ENCODE measurements around the gene OR13A1. TPM values are rescaled to one million over a fixed set of nuclear protein-coding genes. Genes with fewer than 3 reads are reported as not detected.
"Not testable (repeated sequence)": the region's sequence is repeated elsewhere in the genome, so short reads cannot be mapped to it uniquely, and the experiment has no call there.

The OR13A1 gene
- under 1 TPM; 0.11 to 0.86 TPM for polyA plus RNA-seq

- no peaks in the 10 kb centered on the region for H3K27me3 ChIP-seq (ENCODE audit: control insufficient read depth in 1 of 2, insufficient read depth in 2 of 2, low read length in 2 of 2)
- 79 to 82% methylated on average over 2 of the region's 2 CpGs for WGBS, 2 donors
- H3K9me3 ChIP-seq (ENCODE audit: control insufficient read depth in 2 of 2, insufficient read depth in 1 of 2, low read depth in 1 of 2, low read length in 1 of 2): no peaks in the 10 kb centered on the region
- no peaks in the 10 kb centered on the region for H3K36me3 ChIP-seq (ENCODE audit: control insufficient read depth in 2 of 2, insufficient read depth in 2 of 2, low read length in 1 of 2)
- H3K4me1 ChIP-seq (ENCODE audit: control insufficient read depth in 2 of 2, insufficient read depth in 2 of 2, low read length in 1 of 2): no peaks in the 10 kb centered on the region
- no peak within 1 kb of the TSS for H3K4me3 ChIP-seq (ENCODE audit: low read depth in 1 of 2, low read length in 2 of 2)
- no peak within 1 kb of the TSS for H3K27ac ChIP-seq (ENCODE audit: low read depth in 2 of 2, low read length in 1 of 2)
Measured at GRCh38 chr10:45315508-45315907, at the start of gene OR13A1. Gene OR13A1 (minus strand): TSS chr10:45315608. CDS start chr10:45304422, 11,186 bp downstream.

- not testable (repeated sequence) for H3K9me3 ChIP-seq (ENCODE audit: control insufficient read depth in 2 of 2, insufficient read depth in 1 of 2, low read depth in 1 of 2, low read length in 1 of 2); H3K4me1 ChIP-seq (ENCODE audit: control insufficient read depth in 2 of 2, insufficient read depth in 2 of 2, low read length in 1 of 2); H3K27ac ChIP-seq (ENCODE audit: low read depth in 2 of 2, low read length in 1 of 2); H3K27me3 ChIP-seq (ENCODE audit: control insufficient read depth in 1 of 2, insufficient read depth in 2 of 2, low read length in 2 of 2); H3K36me3 ChIP-seq (ENCODE audit: control insufficient read depth in 2 of 2, insufficient read depth in 2 of 2, low read length in 1 of 2)
- H3K4me3 ChIP-seq (ENCODE audit: low read depth in 1 of 2, low read length in 2 of 2): peak overlapping the region in 1 of 2 donors; percentile 19
- WGBS, 2 donors: 44 to 55% methylated on average over 17 to 18 of the region's 18 CpGs
Measured at GRCh38 chr10:45361983-45362799, 46.8 kb upstream of the OR13A1 start.

GRCh38 chr10:45358961-45359360, 43.6 kb upstream of the OR13A1 start:
- H3K4me1 ChIP-seq (ENCODE audit: control insufficient read depth in 2 of 2, insufficient read depth in 2 of 2, low read length in 1 of 2); H3K36me3 ChIP-seq (ENCODE audit: control insufficient read depth in 2 of 2, insufficient read depth in 2 of 2, low read length in 1 of 2); H3K4me3 ChIP-seq (ENCODE audit: low read depth in 1 of 2, low read length in 2 of 2); H3K9me3 ChIP-seq (ENCODE audit: control insufficient read depth in 2 of 2, insufficient read depth in 1 of 2, low read depth in 1 of 2, low read length in 1 of 2); H3K27ac ChIP-seq (ENCODE audit: low read depth in 2 of 2, low read length in 1 of 2); H3K27me3 ChIP-seq (ENCODE audit: control insufficient read depth in 1 of 2, insufficient read depth in 2 of 2, low read length in 2 of 2): not testable (repeated sequence)
- 70 to 71% methylated on average over 7 of the region's 7 CpGs for whole genome bisulfite sequencing, 2 donors

- H3K4me3 ChIP-seq (ENCODE audit: low read depth in 1 of 2, low read length in 2 of 2): no peak overlapping the region
- H3K9me3 ChIP-seq (ENCODE audit: control insufficient read depth in 2 of 2, insufficient read depth in 1 of 2, low read depth in 1 of 2, low read length in 1 of 2): no peaks in the 10 kb centered on the region
- no peak overlapping the region for H3K27ac ChIP-seq (ENCODE audit: low read depth in 2 of 2, low read length in 1 of 2)
- WGBS, 2 donors: 81 to 85% methylated on average over 4 of the region's 4 CpGs
- no peaks in the 10 kb centered on the region for H3K36me3 ChIP-seq (ENCODE audit: control insufficient read depth in 2 of 2, insufficient read depth in 2 of 2, low read length in 1 of 2)
- H3K4me1 ChIP-seq (ENCODE audit: control insufficient read depth in 2 of 2, insufficient read depth in 2 of 2, low read length in 1 of 2): no peaks in the 10 kb centered on the region
- no peaks in the 10 kb centered on the region for H3K27me3 ChIP-seq (ENCODE audit: control insufficient read depth in 1 of 2, insufficient read depth in 2 of 2, low read length in 2 of 2)
Measured at GRCh38 chr10:45355494-45355893, 40.1 kb upstream of the OR13A1 start.

- H3K27ac ChIP-seq (ENCODE audit: low read depth in 2 of 2, low read length in 1 of 2): no peak overlapping the region
- 83 to 85% methylated on average over 3 of the region's 3 CpGs for WGBS, 2 donors
- H3K27me3 ChIP-seq (ENCODE audit: control insufficient read depth in 1 of 2, insufficient read depth in 2 of 2, low read length in 2 of 2): no peaks in the 10 kb centered on the region
- H3K4me1 ChIP-seq (ENCODE audit: control insufficient read depth in 2 of 2, insufficient read depth in 2 of 2, low read length in 1 of 2): no peaks in the 10 kb centered on the region
- no peaks in the 10 kb centered on the region for H3K9me3 ChIP-seq (ENCODE audit: control insufficient read depth in 2 of 2, insufficient read depth in 1 of 2, low read depth in 1 of 2, low read length in 1 of 2)
- H3K4me3 ChIP-seq (ENCODE audit: low read depth in 1 of 2, low read length in 2 of 2): no peak overlapping the region
- no peaks in the 10 kb centered on the region for H3K36me3 ChIP-seq (ENCODE audit: control insufficient read depth in 2 of 2, insufficient read depth in 2 of 2, low read length in 1 of 2)
Measured at GRCh38 chr10:45354261-45354660, 38.9 kb upstream of the OR13A1 start.

GRCh38 chr10:45353186-45353585, 37.8 kb upstream of the OR13A1 start:
- 41 to 63% methylated on average over 1 of the region's 1 CpG for whole genome bisulfite sequencing, 2 donors
- Histone ChIP-seq H3K27ac (ENCODE audit: low read depth in 2 of 2, low read length in 1 of 2) (no peak overlapping the region), H3K4me3 (ENCODE audit: low read depth in 1 of 2, low read length in 2 of 2) (no peak overlapping the region), H3K27me3 (ENCODE audit: control insufficient read depth in 1 of 2, insufficient read depth in 2 of 2, low read length in 2 of 2) (no peaks in the 10 kb centered on the region), H3K4me1 (ENCODE audit: control insufficient read depth in 2 of 2, insufficient read depth in 2 of 2, low read length in 1 of 2) (no peaks in the 10 kb centered on the region), H3K36me3 (ENCODE audit: control insufficient read depth in 2 of 2, insufficient read depth in 2 of 2, low read length in 1 of 2) (no peaks in the 10 kb centered on the region), H3K9me3 (ENCODE audit: control insufficient read depth in 2 of 2, insufficient read depth in 1 of 2, low read depth in 1 of 2, low read length in 1 of 2) (peaks cover 0 to 2% of the 10 kb centered on the region in 2 donors)

GRCh38 chr10:45348196-45348765, 32.9 kb upstream of the OR13A1 start:
- WGBS, 2 donors: 92 to 93% methylated on average over 26 to 31 of the region's 31 CpGs
- H3K4me1 ChIP-seq (ENCODE audit: control insufficient read depth in 2 of 2, insufficient read depth in 2 of 2, low read length in 1 of 2); H3K36me3 ChIP-seq (ENCODE audit: control insufficient read depth in 2 of 2, insufficient read depth in 2 of 2, low read length in 1 of 2); H3K27ac ChIP-seq (ENCODE audit: low read depth in 2 of 2, low read length in 1 of 2); H3K4me3 ChIP-seq (ENCODE audit: low read depth in 1 of 2, low read length in 2 of 2); H3K27me3 ChIP-seq (ENCODE audit: control insufficient read depth in 1 of 2, insufficient read depth in 2 of 2, low read length in 2 of 2); H3K9me3 ChIP-seq (ENCODE audit: control insufficient read depth in 2 of 2, insufficient read depth in 1 of 2, low read depth in 1 of 2, low read length in 1 of 2): not testable (repeated sequence)

- not testable (repeated sequence) for H3K4me3 ChIP-seq (ENCODE audit: low read depth in 1 of 2, low read length in 2 of 2); H3K27ac ChIP-seq (ENCODE audit: low read depth in 2 of 2, low read length in 1 of 2); H3K27me3 ChIP-seq (ENCODE audit: control insufficient read depth in 1 of 2, insufficient read depth in 2 of 2, low read length in 2 of 2); H3K9me3 ChIP-seq (ENCODE audit: control insufficient read depth in 2 of 2, insufficient read depth in 1 of 2, low read depth in 1 of 2, low read length in 1 of 2); H3K4me1 ChIP-seq (ENCODE audit: control insufficient read depth in 2 of 2, insufficient read depth in 2 of 2, low read length in 1 of 2); H3K36me3 ChIP-seq (ENCODE audit: control insufficient read depth in 2 of 2, insufficient read depth in 2 of 2, low read length in 1 of 2)
- WGBS, 2 donors: 95 to 96% methylated on average over 20 of the region's 20 CpGs
Measured at GRCh38 chr10:45347464-45347863, 32.1 kb upstream of the OR13A1 start.

GRCh38 chr10:45346652-45347335, 31.4 kb upstream of the OR13A1 start:
- H3K36me3 ChIP-seq (ENCODE audit: control insufficient read depth in 2 of 2, insufficient read depth in 2 of 2, low read length in 1 of 2); H3K27ac ChIP-seq (ENCODE audit: low read depth in 2 of 2, low read length in 1 of 2); H3K4me1 ChIP-seq (ENCODE audit: control insufficient read depth in 2 of 2, insufficient read depth in 2 of 2, low read length in 1 of 2); H3K4me3 ChIP-seq (ENCODE audit: low read depth in 1 of 2, low read length in 2 of 2); H3K27me3 ChIP-seq (ENCODE audit: control insufficient read depth in 1 of 2, insufficient read depth in 2 of 2, low read length in 2 of 2); H3K9me3 ChIP-seq (ENCODE audit: control insufficient read depth in 2 of 2, insufficient read depth in 1 of 2, low read depth in 1 of 2, low read length in 1 of 2): not testable (repeated sequence)
- 89 to 91% methylated on average over 20 to 24 of the region's 24 CpGs for WGBS, 2 donors

Data from esophagus (tissue), 2 donors.